ENCODE measurements around the gene RABGAP1L.
"Not testable (repeated sequence)": the region's sequence is repeated elsewhere in the genome, so short reads cannot be mapped to it uniquely, and the experiment has no call there.

The RABGAP1L gene

DNA sequence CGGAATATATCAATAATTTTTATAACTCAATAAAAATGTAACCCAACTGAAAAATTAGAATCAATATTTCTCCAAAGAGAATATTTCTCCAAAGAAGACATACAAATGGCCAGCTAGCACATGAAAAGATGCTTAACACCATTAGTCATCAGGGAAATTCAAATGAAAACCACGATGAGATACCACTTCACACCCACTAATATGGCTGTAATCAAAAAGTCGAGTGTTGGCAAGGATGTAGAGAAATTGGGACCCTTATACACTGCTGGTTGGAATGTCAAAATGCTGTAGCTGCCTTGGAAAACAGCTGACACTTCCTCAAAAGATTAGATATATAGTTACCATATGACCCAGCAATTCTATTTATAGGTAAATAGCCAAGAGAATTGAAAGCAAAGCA lies 421.5 kb downstream of the RABGAP1L start:
- no peak for DNase-seq (ENCODE audit: low read depth)

DNA sequence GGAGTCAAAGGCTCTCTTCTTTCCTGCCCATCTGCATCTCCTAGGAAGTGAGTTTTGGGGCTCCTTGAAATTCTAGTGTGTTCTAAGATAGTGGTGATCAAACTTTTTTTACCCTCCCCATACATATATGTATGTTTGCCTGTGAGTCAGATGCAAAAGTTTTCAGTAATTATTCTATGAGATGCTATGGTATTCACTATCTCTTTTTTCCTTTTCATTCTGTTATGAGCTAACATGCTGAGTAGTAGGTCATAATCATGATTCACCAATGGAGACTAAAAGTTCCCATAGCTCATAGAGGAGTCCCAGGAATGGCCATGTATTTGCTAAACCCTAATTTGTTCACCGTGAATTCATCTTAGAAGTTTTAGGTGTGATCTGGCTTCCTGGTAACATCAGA lies 424.0 kb downstream of the RABGAP1L start:
- DNase-seq (ENCODE audit: low read depth) = no peak

DNA sequence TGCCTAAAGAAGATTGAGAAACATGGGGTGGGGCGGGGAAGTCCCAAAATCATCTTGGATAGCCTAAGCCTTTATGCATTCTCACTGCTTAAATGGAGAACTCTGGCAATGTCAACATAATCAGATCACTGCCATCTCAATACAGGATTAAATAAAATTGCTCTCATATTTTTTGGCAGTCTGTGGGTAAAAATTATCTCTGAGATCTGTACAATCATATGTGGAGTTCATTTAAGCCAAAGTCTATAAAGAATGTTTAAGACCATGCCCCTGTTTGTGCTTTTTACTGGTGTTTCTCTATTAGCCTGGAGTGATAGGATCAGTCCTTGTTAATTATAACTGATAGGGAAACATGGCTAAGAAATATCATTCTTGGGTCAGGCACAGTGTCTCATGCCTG lies 424.8 kb downstream of the RABGAP1L start:
- no peak for DNase-seq (ENCODE audit: low read depth)

DNA sequence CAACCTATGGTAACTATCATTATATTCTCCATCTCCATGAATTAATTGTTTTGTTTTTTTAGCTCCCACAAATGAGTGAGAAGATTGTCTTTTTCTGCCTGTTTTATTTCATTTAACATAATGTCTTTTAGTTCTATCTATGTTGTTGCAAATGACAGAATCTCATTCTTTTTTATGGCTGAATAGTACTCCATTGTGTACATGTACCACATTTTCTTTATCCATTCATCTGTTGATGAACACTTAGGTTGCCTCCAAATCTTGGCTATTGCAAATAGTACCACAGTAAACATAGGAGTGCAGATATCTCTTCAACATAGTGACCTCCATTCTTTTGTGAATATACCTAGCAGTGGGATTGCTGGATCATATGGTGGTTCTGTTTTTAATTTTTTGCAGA lies 429.3 kb downstream of the RABGAP1L start:
- DNase-seq (ENCODE audit: low read depth) = not testable (repeated sequence)

DNA sequence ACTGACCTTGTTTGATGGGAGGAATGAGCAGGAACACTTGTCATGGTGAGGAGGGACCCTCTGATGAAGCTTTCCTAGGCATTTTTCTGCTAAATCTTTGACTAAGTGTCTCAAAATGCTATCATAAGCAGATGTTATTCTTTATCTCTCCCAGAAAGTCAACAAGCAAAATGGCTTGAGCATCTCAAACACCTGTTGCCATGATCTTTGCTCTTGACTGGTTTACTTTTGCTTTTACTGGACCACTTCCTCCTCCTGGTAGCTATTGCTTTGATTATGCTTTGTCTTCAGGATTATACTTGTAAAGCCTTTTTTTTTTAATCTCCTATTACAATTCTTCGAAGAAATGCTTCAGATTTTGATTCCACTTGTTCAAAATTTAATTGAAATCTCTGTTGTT lies 445.9 kb downstream of the RABGAP1L start:
- no peak for DNase-seq (ENCODE audit: low read depth)

DNA sequence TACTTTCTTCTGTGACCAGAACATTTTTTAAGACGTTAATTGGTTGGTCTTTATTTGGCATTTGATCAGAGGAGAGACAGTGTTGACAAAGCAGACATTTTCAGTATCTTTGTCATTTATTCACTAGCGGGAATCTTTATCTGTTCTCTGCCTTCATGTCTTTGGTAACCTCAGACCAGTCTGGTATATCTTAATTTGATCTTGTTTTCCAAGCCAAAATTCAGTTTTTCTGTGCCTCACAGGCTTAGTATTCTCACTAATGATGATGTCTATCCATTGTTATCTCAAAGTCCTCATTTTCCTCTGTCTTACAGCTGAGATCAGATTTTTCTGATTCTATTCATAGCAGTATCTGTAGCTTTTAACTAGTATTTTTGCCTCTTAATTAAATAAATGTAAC lies 447.2 kb downstream of the RABGAP1L start:
- no peak for DNase-seq (ENCODE audit: low read depth)

DNA sequence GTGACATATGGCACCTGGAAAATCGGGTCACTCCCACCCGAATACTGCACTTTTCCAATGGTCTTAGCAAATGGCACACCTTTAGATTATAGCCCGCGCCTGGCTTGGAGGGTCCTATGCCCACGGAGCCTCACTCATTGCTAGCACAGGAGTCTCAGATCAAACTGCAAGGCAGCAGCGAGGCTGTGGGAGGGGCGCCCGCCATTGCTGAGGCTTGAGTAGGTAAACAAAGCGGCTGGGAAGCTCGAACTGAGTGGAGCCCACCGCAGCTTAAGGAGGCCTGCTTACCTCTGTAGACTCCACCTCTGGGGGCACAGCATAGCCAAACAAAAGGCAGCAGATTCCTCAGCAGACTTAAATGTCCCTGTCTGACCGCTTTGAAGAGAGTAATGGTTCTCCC lies 458.6 kb downstream of the RABGAP1L start:
- not testable (repeated sequence) for DNase-seq (ENCODE audit: low read depth)

DNA sequence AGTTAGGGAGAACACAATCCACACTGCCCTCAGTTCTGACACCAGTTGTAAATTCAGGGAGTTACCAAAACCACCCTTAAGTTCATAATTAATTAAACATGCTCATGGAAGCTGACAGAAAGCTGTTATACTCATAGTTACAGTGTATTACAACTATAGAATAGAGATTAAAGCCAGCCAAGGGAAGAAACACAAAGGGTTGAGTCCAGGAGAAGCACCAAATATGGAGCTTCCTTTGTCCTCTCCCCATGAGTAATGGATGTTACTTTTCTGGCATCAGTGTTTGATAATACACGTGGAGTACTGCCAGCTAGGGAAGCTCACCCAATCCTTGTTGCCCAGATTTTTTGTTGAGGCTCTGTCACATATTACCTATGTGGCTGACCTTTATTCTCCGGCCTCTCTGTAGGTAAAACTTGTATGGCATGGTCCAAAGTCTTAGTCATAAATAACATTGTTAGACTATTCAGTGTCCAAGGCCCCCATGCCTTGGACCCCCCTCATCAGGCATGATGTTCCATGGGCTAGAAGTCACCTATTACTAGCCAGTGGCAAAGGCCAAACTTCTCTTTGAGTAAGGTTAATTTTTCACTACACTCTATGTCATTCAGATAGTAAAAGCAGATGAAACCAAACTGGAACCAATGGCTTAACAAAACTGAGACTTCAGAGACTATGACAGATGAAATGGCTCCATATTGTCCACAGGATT lies 464.2 kb downstream of the RABGAP1L start:
- no peak for DNase-seq (ENCODE audit: low read depth)

DNA sequence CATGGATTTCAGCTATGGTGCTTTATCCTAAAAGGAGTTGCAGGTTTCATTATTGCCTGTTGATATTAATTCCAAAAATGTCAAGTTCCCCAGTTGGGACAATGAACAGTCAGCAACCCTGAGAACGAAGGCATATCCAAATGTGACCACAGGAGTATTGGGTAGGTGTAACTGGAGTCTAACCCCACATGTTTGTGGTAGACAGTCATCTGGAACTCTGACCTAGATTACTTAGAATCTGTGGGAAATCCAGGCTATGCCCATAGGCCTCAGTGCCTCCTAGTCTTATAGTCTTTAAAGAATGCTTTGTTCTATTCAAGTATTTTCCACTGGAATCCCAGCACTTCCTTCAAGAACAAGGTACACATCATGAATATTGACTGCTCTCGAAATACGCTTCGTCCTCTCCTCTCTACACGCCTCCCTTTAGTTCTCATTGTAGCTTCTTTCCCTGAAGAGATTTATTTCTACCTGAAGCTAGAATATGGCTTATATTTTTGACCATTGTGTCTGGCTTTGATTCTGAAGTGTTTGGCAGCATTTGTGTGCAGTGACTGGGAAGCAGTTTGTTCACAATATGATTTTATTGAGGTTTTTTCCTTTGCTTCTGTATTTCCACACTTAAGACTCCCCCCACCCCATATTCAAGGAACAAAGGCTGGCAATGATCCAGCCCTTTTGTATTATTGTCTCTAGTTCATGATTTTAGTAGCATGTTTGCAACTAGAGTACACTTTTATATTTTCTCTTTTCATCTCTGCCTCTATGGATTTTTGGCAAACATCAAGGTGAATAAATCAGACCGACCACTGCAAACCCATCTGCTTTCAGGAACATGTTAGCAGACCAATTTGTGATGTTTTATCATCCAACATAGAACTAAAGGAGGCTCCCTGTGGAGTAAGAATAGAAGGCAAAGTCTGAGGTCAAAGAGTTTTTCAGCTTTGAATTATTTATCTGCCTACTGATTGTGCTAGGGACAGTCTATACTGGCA lies 467.0 kb downstream of the RABGAP1L start:
- DNase-seq (ENCODE audit: low read depth) = no peak

DNA sequence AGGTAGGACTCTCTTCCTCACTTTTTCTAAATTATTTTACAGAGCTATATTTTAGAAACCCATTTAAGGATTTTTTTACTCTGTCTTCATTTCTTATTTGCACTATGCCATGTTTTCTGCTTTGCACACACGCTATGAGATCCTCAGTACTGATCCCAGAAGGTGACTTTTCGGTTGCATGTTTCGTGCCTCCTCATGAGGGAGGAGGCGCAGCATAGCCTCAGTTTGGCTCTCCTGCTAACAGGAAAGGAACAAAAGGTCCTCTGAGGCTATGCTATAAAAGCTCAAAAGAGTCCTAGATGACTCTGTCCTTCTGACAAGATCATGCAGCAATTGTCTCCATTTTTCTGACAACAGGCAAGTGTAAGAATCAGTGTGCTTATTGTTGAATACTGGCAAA lies 478.2 kb downstream of the RABGAP1L start:
- no peak for DNase-seq (ENCODE audit: low read depth)

DNA sequence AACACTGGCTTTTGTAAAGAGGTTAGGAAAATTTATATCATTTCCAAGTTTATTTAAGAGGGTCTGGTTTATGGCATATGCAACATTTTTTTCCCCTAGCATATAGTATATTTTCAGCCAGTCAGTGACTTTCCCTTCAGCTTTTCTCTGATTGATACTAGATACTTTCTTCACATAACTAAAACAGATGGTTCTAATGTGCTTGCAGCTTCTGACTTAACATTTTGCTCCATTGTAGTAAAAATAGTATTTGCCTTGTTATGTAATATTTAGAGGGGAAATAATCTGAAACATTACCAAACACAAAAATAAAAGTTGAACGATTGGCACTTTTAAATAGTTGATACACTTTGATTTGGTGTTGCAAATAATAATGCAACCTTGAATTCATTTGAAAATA lies 480.1 kb downstream of the RABGAP1L start:
- DNase-seq (ENCODE audit: low read depth) = no peak

DNA sequence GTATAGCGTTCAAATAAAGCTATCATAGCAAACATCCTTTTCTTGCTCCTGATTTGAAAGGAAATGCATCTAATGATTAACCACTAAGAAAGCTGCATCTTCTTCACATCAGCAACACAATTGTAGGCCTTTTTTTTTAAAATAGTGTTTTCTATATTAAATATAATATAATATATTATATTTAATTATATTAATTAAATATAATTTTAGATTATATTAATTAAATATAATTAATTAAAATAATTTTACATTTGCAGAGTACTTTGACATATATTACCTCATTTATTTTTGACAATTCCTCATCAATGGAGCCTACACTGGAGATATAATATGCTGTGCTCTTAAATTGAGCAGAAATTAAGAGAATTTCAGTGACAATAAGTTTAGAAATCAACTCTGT lies 481.5 kb downstream of the RABGAP1L start:
- no peak for DNase-seq (ENCODE audit: low read depth)

DNA sequence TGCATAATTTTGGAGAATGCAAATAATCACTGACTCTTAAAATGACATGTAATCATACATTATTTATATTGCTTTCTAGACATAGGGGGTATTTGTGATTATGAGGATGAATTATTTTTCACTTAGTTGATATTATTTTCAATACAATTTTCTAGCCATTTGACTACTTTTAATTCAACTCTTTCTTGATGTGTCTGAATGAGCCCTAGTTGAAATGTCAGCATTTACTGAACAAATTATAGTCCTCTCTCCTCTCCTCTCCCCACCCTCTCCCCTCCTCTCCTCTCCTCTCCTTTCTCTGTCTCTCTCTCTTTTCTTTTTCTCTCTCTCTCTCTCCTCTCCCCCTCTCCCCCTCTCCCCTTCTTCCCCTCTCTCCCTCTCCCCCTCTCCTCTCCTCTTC lies 483.1 kb downstream of the RABGAP1L start:
- no peak for DNase-seq (ENCODE audit: low read depth)

DNA sequence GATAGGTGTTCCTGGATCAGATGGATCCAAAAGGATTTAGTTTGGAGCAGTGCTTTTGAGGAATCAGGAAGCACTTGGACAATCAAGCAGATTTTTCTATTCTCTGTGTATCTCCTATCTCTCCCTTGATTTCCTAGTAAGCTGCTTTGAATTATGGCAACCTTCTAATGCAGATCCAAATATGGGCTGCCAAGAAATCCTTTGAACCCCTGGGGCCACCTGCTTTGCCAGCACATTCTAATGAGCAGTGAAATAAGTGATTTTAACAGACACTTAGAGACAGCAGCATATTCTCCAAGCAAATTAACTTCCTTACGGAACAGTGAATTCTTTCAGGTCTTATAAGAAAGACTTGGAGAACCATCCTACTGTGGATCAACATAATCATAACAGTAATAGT lies 483.9 kb downstream of the RABGAP1L start:
- DNase-seq (ENCODE audit: low read depth) = no peak

DNA sequence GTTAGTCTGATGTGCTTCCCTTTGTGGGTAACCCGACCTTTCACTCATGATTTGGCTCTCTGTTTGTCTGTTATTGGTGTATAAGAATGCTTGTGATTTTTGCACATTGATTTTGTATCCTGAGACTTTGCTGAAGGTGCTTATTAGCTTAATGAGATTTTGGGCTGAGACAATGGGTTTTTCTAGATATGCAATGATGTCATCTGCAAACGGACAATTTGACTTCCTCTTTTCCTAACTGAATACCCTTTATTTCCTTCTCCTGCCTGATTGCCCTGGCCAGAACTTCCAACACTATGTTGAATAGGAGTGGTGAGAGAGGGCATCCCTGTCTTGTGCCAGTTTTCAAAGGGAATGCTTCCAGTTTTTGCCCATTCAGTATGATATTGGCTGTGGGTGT lies 490.3 kb downstream of the RABGAP1L start:
- DNase-seq (ENCODE audit: low read depth) = not testable (repeated sequence)

DNA sequence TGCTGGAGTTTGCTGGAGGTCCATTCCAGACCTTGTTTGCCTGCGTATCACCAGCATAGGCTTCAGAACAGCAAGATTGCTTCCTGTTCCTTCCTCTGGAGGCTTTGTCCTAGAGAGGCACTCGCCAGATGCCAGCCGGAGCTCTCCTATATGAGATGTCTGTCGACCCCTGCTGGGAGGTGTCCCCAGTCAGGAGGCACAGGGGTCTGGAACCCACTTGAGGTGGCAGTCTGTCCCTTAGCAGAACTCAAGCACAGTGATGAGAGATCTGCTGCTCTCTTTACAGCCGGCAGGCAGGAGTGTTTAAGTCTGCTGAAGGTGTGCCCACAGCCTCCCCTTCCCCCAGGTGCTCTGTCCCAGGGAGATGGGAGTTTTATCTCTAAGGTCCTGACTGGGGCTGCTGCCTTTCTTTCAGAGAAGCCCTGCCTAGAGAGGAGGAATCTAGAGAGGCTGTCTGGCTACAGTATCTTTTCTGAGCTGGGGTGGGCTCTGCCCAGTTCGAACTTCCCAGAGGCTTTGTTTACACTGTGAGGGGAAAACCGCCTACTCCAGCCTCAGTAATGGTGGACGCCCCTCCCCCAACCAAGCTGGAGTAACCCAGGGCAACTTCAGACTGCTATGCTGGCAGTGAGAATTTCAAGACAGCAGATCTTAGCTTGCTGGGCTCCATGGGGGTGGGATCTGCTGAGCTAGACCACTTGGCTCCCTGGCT lies 493.4 kb downstream of the RABGAP1L start:
- DNase-seq (ENCODE audit: low read depth) = no peak

DNA sequence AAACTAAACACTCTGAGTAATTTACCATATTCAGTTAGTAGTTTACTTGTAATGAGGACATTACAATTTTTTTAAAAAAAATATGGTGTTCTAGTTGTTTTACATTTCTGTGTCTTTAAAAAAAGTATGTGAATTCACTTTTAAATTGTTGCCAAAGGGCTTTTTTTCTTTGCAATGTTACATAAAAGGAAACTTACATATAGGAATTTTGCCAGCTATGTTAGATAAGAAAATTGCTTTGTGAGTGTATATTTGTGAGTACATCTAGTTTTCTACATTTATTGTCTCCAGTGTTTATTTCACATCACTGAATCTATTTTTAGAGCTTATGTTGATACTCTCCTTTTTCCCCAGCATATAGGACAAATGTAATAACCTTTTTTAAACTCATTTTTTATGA lies 495.2 kb downstream of the RABGAP1L start:
- DNase-seq (ENCODE audit: low read depth) = no peak

DNA sequence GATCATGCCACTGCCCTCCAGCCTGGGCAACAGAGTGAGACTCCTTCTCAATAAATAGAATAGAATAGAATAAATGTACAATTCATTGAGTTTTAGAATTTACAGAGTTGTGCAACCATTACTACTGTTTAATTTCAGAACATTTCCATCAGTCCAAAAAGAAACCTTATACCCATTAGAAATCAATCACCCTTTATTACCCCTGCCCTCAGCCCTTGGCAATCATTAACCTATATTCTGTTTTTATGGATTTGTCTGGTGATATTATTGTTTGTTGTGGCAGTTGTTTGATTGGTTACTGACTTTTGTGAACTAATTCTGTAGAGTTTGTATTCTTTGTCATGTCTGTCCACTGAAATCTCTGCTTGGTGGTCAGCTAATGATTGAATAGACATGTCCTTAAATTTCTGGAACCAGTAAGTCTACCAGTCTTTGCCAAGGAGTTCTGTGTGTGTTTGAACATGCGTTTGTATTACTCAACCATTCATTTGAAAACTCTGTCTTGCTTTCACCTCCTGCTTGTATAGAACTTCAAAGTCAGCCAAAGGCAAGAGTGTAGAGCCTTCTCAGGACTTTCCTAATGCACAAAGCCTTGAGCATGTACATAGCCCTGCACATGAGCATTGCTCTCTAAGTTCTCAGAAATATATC lies 497.2 kb downstream of the RABGAP1L start:
- DNase-seq (ENCODE audit: low read depth) = no peak

DNA sequence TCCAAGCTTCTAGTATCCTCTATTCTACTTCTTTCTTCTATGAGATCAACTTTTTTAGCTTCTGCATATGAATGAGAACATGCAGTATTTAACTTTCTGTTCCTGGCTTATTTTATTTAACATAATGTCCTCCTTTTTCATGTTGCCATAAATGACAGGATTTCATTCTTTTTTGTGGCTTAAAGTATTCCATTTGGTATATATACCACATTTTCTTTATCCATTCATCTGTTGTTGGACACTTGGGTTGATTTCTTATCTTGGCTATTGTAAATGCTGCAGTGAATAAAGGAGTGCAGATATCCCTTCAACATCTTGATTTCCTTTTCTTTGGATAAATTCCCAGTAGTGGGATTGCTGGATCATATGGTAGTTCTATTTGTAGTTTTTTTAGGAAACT lies 498.1 kb downstream of the RABGAP1L start:
- DNase-seq (ENCODE audit: low read depth) = no peak

DNA sequence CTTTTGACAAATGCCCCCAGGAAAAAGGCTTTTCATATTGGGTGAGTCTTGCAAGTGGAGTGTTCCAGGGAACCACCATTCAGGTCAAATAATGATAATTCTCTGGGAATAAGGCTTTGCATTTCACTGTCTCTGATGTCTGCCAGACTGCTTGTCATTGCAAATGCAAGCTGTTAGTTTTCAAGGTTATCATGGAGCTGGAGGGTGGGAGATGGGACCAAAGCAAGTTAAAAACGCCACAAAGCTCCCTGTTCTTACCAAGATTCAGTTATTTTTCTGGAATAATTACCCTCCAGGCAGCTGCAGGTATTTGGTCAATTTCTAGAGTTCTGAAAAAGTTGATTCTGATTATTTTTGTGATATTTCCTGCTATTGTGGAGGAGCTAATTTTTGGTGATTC lies 498.6 kb downstream of the RABGAP1L start:
- DNase-seq (ENCODE audit: low read depth) = no peak

DNA sequence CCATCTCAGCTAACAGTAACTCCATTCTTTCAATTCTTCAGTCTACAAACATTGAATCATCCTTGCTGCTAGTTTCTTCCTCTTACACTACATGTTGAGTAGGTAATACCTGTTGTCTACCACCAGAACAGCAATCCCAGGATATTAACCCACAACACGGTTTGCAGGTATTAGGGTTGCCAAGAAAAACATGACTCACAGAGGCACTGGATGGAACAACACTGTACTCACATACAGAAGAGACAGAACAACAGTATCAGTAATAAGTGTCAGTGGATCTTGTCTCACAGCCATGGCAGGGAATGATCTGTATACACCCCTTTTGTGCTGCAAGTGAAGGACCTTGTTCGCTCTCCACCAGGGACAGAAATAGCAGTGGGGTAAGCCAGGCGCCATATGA lies 500.5 kb downstream of the RABGAP1L start:
- DNase-seq (ENCODE audit: low read depth) = no peak

DNA sequence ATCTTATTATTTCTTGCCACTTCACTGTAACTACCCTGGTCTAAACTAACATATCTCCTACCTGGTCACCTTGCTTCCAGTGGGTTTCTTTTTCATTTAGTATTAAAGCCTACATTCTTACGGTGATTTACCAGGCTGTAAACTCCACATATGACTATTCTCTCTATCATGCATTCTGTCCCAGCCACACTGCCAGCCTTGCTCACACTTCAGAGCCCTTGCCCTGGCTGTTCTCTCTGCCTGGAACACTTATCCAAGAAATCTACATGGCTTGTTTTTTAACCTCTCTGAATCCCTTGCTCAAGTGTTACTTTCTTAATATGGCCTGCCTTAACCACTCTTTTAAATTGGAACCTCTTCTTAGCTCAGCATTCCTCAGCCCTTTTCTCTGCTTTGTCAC lies 501.2 kb downstream of the RABGAP1L start:
- DNase-seq (ENCODE audit: low read depth) = no peak

Data from activated gamma-delta T cell treated with anti-CD3 and anti-CD28 coated beads, Interleukin-2, amount 50 U/mL, for 16 hours (primary cell).